GM12892 (cell line): Measurements from ENCODE around the gene VSIR.

Experiments
- DNase-seq: peaks from one replicate; pipeline ENCODE4 v3.0.0; 2011; ENCODE audit not compliant: insufficient read length
- FAIRE-seq: peaks from 2 replicates; lab custom pipeline; 2011; peaks lifted over from hg19 to GRCh38; lab: Jason Lieb, UNC
- POLR2A ChIP-seq: IDR thresholded peaks from 2 replicates; pipeline ENCODE4 v1.6.1; 2011; ENCODE audit warnings: low read depth, low read length, control low read depth
- POLR2AphosphoS5 ChIP-seq: IDR thresholded peaks from 2 replicates; pipeline ENCODE4 v1.6.1; 2011; ENCODE audit warnings: low read depth, low read length, control low read depth
- TAF1 ChIP-seq: IDR thresholded peaks from 2 replicates; pipeline ENCODE4 v1.6.1; 2011; ENCODE audit warnings: low read depth, mild to moderate bottlenecking, control low read depth, low read length, borderline replicate concordance

VSIR gene

DNA sequence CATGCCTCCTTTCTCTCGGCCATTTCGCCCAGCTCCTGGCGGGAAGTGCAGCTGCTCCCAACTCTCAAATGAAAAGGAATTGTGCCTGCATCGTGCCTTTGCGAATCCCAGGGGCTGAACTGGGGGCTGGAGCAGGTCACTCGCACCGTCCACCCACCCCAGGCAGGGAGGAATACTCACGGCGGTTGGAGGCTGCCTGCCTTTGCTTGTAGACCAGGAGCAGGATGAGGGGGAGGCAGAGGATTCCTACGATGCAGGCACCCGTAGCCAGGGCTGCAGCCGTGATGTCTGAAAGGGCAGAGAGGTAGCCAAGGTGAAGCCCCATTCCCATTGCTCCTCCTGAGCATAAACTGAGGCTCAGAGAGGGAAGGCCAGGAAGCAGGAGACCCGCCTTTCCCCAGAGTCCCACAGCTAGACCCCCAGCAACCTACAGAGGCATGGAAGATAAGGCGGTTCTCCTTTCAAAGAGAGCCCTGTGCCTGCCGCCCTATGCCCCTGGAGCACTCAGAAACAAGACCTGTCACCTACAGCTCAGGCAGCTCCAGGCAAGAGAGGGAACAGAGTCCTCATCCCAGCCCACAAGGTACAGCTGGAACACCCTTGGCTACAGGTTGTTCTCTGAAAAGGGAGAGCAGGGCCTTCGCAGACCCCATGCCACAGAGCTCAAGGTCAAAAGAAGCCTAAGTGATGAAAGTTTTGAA lies 18.0 kb downstream of the VSIR start:
- DNase-seq (no peak), FAIRE-seq (no peak)
- TF ChIP-seq POLR2AphosphoS5 (no peak), TAF1 (no peak), POLR2A (no peak)

DNA sequence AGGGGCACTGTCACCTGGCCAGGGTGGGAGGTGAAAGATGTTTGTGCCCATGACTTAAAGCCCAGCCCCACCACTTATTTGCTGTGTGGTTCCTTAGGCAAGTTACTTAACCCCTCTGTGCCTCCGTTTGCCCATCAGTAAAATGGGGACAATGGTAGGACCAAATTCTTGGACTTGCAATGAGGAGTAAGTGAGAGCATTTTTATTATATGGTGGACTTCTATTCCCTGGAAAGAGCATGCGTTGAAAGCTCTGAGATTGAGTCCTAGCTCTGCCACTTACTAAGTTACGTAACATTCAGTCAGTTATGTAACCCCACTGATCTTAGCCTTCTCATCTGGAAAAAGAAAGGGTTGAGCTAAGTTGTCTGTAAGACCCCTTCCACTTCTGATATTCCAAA lies 18.8 kb downstream of the VSIR start:
- FAIRE-seq, result no peak
- DNase-seq, result no peak
- TF ChIP-seq POLR2A (no peak), POLR2AphosphoS5 (no peak), TAF1 (no peak)

DNA sequence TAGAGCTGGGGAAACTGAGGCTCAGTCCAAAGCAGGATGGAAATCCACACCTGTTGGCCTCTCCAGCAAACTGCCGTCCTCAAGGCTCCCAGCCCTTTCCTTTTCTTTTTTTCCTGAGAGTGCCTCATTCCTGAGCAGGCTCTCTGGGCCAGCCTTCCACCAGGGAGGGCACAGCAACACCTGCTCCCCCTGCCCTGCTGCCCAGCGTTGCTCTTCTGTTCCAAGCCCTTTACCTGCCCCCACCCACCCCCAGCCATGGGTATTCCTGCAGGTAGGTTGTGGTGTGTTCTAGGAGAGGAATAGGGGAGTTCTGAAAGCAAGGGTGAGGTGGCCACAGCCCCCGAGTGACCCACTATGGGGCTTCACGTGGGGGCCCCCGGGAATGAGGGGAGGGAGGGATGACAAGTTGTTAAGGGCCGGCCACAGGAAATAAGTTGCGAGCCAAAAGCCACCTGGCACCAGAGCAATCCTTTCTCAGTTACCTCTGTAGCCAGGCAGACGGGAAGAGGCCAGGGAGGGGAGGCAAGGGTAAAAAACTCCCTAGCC lies 19.3 kb downstream of the VSIR start:
- DNase-seq (no peak), FAIRE-seq (no peak)
- TF ChIP-seq TAF1, result no peak
- no peak for TF ChIP-seq POLR2A
- TF ChIP-seq POLR2AphosphoS5, result no peak

DNA sequence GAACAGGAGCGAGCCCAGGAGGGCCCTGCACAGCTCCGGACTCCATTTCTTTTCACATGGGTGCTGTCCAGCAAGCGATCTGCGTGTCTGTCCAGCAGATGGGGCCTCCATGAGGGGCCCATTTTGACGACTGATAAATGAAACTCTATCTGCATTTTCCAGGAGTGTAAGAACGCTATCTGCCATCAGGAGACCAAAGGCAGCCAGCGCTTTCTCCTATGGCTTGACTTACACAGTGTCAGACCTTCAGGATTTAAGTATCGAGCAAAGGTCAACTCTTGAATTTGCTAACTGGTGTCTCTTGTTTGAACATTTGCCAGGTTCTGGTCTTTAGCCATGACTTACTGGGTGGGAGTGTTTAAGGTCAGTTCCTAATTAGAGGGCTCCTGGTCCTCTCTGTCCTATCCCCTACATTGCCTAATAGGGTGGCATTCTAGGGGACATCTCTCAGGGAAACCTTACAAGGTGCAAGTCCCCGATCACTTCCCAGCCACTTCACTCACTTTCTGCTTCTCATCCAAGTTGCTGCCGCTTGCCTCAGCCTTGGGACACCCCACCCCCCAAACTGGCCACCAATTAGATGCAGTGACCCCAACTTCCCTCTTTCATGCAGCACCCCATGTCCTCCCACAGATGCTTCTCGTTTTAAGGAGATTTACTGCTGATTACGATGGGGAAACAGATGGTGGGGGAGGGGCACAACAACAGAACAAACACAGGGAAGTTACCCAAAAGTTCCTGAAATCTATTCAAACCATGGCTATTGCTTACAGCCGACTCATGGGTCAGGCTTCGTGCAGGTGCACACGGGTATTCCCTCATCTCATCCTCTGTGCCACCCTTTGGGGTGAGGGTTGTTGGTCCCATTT lies 20.0 kb downstream of the VSIR start:
- no peak for TF ChIP-seq POLR2A
- TF ChIP-seq TAF1, result no peak
- TF ChIP-seq POLR2AphosphoS5, result no peak
- no peak for DNase-seq
- no peak for FAIRE-seq

DNA sequence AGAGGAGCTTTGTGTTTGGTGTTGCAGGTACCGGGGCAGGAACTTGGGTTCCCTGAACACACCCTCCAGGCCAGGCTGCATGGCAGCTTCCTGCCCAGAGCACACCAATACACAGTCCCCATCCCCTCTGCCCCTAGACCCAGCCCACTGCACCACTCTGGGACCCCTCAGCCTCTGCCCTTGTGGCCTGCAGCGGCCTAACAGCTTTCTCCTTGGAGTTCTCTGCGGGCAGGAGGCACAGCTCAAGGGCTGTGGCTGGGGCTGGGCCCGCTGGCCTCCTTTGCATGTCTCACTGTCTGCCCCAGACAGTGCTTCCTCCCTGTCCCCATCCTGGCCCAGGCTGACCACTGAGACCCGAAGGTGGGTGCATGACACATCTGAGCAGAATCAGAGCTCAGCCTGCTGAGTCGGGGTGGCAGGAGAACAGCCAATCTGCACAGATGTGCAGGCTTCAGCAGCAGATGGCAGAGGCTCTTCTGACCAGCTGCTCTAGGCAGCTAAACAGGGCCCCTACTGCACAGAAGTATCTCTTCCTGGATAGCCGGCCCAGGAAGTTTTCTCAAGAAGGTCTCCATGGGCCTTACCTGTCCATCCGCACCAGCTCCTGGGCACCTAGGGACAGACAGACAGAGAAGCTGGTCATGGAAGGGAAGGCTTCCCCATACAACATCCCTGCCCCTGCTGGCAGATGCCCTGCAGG lies 20.8 kb downstream of the VSIR start:
- FAIRE-seq (no peak), DNase-seq (no peak)
- no peak for TF ChIP-seq POLR2A
- TF ChIP-seq TAF1, result no peak
- TF ChIP-seq POLR2AphosphoS5, result no peak

DNA sequence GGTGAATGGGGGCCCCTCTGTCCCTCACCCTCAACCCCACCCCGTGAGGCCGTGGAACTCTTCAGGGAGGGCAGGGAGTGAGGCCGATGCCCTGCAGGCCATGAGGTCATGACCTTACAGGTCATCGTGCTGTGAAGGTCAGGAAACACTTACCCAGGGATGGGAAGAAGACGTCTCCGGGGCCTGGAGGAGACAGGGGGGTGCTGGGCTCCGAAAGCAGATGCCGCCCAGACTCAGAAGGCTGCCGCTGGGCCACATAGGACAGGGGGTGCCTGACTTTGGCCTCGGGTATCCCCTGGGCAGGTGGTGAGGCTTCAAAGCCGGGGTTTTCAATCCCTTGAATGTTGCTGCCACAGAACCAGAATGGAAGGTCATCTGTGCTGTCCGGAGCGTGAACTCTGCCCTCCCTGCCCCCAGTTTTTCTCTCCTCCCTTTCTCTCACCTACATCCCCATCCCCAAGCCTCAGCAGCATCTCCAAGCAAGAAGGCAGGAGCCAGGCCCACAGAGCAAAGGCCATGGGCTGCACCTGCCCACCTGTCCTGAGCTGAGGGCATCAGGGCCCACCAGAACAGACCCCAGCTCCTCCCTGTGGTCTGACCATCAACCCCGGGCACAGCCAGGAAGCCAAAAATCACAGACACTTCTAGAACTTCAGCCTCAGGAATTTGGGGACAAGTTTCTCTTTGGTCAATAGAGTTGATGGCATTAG lies 21.6 kb downstream of the VSIR start:
- FAIRE-seq, result no peak

DNA sequence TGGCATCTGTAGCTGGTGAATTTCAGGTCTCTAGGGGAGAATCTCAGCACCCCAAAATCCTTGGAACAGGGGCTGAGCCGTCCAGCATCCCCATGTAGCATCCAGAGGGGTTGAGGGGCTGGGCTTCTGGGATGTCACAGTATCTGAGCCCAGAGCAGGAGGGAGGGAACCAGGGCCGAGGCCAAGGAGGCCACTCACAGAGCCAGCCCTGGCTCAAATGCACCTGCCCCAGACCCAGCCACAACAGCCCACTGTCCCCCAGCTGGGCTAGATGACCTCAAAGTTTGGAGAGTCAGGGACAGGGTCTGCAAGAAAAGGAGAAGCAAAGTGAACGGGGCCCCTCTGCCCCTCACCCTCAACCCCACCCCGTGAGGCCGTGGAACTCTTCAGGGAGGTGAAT lies 22.3 kb downstream of the VSIR start:
- no peak for DNase-seq
- TF ChIP-seq TAF1, result no peak
- TF ChIP-seq POLR2AphosphoS5, result no peak
- no peak for TF ChIP-seq POLR2A
- FAIRE-seq, result no peak

More for the DNA sequence above, 21.6 kb downstream of the VSIR start:
- no peak for TF ChIP-seq POLR2A
- no peak for DNase-seq

DNA sequence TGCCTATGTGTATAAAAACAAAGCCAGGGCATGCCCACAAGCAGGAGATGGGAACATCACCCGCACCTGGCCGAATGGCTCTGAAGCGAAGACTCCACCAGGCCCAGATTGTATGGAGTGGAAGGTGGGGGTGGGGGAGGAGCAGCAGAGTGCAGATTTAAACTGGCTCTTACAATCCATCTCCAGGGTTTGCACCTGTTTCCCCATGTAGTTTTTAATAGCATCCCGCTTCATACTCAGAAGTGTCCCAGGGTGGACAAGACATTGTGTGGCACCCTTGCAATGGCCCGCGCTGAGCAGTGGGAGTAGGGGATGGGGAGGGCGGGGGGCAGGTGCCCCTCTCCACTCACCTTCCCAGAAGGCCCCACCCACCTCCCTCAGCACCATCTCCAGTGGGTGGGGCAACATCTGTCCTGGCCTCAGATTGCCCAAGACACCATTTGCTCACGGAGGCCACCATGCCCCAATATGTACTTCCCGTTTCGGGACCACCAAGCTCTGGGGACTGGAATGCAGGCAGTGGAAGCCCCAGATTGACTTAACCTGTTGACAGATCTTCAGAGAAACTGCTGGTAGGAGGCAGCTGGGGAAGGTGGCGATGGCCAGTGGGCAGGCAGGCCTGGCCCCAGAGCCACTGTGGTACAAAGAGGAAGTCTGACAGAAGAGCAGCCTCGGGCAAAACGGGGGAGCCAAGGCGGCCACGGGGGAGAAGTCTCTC lies 23.0 kb downstream of the VSIR start:
- TF ChIP-seq POLR2AphosphoS5 (no peak), TAF1 (no peak), POLR2A (no peak)
- DNase-seq (no peak), FAIRE-seq (no peak)

DNA sequence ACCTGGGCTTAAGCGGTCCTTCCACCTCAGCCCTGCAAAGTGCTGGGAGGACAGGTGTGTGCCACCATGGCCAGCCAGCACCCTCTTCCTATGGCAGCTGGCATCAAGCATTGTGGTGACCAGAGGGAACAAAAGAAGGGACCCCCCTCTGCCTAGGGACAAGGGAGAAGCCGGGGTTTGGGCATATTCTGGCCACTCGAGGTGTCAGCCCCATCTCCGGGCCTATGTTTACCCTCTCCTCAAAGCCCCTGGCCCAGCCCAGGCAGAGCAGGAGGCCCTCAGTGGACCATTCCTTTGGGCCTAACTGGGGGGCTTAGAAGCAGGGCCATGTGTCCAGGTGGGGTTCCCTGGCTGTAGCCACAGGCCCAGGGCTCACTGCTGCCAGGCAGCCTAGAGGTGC lies 23.9 kb downstream of the VSIR start:
- FAIRE-seq (no peak), DNase-seq (no peak)
- TF ChIP-seq POLR2A (no peak), POLR2AphosphoS5 (no peak), TAF1 (no peak)

DNA sequence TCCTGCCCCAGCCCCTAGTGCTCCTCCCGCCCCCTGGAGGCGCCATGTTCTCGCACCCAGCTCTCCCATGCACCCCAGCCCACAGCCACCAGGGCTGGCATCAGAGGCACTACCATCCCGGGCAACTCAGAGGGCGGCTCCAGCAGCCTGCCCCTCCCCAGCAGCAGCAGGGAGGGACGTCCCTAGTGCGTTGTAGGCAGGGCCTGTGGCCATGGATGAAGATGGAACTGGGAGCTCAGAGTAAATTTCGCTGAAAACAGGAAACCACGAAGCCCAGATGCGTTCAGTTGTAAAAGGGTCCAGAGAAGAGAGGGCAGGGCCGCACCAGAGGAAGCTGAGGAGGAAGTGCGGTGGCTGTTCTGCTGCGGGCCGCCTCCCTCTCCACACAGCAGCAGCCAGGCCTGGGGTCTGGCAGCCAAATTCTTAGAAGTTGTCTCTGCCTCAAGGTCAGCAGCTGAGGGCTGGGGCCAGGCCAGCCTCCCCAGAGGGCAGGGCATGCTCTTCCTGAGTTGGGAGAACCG lies 24.6 kb downstream of the VSIR start:
- DNase-seq (peak; percentile 64), FAIRE-seq (peak; percentile 76)
- TF ChIP-seq POLR2A (no peak; the same call in 1 of the 2 replicates), POLR2AphosphoS5 (peak; percentile 41; the same call in 1 of the 2 replicates)
